GM18867 (cell line): ENCODE measurements around the gene DLG2.
A peak's percentile ranks its signal among the peaks of the same experiment; 100 is the strongest.

Experiments
- ATAC-seq: cut with Tn5 transposase; IDR thresholded peaks from one replicate; pipeline ENCODE4 v1.9.1; 2021; ENCODE audit warnings: mild to moderate bottlenecking, moderate library complexity; ENCODE audit not compliant: unreplicated experiment

DLG2 gene

DNA sequence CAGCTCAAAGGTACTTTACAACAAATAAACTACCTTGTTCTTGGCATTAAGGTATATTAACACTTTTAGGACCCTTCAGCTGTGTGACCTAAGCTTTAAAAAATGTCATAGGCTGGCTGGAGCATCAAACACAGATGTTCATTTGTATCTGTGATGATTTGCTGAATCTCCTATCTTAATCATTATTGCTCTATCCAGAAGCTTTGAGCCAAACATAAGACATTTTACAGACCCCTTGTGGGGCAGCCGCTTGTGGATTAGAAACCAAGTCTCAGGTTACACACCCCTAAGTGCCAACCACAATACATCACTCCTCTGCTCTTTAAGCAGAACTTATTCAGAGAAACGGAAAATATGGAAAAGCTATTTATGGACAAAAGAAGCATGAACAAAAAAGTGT is 1946.8 kb downstream of the DLG2 start:
- ATAC-seq = no peak

DNA sequence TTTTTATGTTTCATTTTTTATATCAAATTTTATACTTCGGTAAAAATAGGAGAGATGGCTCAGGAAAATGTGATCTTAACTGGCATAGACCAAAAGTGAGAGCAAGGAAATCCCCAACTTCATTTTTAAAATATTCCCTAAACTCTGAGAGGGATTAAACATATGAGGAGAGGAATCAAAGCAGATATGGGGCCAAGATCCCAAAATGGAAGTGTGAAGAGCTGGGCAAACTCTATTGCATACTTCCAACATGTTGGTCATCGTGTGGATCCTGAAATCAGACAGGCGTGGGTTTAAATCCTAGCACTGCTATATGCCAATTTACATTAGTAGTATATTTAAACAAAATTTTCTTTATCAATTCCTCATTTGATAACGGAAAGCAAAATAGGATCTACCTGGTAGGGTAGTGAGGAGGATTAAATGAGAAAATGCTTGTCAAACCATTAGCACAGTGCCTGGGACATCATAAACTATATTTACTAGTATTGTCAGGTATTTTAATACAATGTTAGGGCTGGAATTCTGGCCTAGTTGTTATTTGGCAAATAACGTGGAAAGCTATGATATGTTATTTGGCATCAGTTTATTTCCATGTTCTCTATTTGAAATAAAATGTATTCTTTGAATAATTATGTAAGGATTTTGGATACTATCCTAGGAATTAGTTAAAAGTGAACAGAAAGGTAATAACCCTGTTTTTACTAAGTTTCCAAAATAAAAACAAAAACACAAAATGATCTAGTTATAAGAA is 1948.1 kb downstream of the DLG2 start:
- ATAC-seq = no peak

DNA sequence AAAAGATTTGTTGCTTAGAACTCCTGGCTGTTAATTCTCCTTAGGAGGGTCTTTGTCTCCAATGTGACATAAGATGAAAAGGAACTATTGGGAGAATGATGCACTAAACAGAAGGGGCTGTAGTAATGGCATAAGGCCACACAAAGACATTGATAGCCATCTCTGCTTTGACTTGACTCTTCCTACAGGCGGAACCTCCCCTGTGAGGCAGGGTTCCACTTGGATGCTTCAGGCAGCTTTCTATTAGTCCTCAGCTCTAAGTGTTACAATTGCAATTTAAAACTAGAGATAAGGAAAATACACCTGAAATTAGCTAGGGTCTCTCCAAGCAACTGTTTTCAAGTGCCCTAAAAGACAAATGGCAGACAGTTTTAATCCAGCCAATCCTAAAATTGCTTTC is 1949.4 kb downstream of the DLG2 start:
- no peak for ATAC-seq

DNA sequence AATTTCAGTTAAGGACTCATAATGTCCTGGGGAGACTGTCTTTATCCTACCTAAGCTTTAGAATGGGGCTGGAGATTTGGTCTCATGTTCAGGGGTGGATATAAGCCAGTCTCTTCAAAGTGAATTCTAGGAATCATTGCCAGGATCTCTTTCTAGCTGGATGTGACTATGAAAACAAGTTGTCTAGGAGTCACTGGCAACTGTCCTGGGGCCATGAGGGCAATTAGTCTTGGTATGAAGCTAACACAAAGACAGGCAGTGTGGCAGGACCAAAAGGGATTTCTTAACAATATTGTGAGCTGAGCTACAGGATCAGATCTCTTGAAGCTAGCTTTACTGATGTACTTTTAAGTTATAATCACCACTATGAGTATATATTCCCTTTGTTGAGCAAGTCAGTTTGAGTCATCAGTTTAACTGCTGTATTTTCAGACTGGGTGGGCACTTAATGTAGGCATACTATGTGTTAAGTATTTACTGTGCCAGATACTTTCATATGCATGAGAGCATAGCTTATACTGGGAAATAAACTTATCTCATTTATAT is 1951.0 kb downstream of the DLG2 start:
- no peak for ATAC-seq

DNA sequence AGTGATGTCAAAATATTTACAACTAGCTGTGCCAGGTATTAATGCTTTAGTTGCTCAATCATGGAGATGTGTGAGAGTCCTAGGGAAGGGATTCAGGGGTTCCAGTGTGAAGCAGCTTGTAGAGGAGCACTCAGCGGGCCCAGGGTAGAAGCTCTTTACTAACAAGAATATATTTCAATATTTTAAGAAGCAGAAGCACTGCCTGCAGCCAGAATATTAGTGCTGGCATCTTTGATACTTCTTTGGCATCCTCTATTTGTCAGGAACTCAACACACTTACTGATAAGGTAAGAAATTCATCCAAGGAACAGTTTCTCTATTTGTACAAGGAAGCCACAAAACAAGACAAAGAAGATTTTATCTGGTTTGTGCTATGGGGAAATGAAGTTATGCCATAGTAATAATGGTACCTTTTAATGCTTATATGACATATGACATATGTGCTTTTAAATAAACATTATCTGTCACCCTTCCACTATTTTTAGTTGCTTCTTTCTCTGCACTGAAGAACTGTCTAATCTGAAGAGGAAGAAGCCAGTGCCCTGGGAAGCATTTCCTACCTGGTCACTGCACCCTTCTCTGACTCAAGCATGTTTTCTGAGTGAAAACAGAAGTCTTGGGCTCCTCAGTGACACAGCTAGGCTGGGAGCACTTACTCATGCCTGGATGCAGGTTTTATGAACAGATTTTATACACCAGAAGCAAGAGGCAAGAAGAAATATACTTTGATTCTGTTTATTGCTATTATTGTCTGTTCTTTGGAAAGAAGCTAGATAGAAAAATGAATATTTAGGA is 1952.8 kb downstream of the DLG2 start:
- ATAC-seq = no peak

DNA sequence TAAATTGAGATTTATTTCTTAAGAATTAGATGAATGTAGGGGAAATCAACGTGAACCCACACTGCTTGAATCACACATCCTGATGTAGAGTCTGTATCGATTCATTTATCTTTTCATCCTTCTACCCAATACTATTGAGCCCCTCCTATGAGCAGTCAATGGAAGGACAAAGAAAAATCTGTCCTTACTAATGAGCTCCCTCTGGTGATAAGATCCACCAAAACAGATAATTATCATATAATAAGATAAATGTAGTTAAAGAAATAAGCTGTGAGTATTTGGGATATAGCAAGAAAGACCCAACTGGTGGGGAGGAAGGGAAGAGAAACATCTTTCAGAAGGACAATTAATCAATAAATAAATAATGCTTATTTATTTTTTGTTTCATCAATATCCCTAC is 1955.9 kb downstream of the DLG2 start:
- no peak for ATAC-seq

DNA sequence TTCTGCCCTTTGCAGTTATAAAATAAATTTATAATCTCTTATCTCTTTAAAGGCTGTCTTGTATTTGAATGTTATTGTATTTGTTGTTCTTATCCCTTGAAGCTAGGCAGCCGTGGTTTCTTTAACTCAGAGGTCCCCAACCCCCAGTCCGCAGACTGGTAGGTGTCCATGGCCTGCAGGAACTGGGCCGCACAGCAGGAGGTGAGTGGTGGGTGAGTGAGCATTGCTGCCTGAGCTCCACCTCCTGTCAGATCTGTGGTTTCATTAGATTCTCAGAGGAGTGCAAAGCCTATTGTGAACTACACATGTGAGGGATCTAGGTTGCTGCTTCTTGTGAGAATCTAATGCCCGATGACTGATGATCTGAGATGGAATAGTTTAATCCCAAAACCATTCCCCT is 1961.0 kb downstream of the DLG2 start:
- ATAC-seq = no peak

DNA sequence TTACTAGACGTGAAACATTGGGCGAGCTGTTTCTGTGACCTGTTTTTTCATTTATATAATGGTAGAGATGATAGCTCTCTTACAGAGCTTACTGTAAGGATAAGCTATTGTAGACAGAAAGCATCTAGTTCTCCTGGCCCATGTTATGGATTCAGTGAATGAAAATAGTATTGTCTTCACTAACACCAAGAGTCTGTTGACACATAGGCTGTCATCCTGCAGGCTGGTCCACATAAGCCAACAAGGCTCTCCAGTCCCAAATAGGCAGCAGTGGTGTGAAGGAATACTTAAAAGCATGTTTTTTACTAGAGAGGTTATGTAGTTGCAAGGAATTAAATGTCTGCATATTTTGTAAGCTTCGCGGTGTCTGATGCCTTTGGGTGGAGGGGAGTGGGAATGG is 1963.2 kb downstream of the DLG2 start:
- no peak for ATAC-seq

DNA sequence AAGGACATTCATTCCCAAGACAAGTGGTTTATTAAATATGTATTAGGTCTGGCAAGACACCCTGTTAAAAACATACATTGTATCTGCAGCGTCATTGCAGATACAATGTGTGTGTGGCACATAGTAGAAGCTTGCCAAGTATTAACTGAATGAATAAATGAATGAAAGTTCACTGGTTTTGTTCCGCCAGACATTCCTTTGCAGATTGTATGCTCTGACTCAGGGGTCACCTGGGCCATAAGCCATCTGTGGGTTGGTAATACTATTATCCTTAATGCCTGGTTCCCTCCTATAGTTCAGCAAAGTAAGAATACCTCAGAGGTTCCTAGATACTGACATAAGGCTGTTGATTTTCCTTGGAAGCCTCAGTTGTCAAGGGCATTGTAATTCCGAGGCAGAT is 1963.7 kb downstream of the DLG2 start:
- no peak for ATAC-seq

DNA sequence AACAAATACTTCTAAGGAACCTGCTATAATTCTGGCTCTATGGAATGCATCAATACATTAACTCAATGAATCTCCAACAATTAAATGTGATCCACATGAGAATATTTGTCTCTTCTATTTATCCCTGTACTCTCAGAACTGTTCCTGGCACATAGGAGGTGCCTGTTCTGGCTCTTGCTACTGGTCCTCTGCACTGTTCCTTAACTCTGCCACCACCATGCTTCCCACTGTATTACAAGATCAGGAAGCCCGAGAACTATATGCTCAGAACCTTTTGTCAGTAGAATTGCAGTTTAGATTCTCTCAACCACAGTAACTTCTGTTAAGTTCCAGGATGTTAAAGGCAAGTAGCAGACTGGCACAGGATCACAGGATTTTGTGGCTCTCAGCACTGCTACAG is 1964.7 kb downstream of the DLG2 start:
- no peak for ATAC-seq

DNA sequence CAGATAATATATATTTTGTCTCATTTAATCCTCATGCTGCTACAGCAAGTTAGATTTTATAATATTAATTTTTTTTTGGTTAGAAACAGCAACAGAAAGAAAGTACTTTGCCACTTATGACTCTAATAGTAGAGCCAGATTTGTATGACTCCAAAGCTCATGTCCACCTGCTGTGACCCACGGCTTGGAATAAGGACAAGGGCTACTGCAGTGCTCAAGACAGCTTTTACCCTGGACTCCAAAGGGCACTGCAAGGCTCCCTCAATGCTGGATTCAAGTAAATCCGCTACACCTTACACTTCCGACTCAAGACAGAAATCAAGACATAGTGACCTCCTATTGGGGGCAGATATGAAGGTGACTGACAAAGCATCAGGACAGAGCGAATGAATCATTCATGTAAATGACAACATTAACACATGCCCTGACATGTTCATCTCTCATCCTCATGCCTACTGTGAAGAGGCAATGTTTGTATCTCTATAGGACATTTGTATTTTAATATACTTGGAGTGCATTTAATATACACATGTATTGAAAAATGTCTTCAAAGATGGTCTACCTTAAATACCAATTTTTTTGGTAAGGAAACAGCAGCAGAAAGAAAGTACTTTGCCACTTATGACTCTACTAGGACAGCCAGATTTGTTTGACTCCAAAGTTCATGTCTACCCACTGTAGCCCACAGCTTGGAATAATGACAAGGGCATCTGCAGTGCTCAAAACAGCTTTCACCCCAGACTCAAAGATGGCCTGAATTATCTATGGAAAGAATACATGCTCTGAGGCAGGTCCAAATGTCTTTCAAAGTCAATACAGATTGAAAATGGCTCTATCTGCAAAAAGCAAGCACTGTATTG is 1965.4 kb downstream of the DLG2 start:
- ATAC-seq = no peak

DNA sequence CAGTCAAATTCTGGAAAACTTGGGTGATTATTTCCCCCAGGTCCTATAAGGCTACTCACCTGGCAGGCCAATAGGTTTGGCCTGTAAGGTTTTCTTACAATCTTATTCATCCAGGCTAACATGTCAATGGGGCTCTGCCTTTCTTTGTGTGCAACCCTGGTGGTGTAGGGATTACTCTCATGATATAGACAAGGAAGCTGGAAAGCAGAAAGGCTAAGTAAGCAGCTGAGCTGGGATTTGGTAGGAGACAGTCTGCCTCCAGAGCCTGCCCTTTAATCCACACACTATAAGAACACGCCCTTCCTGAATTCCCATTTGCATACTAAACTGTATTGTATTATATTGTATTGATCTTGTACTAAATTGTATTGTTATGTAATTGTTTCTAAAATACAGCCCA is 1967.7 kb downstream of the DLG2 start:
- ATAC-seq = no peak

DNA sequence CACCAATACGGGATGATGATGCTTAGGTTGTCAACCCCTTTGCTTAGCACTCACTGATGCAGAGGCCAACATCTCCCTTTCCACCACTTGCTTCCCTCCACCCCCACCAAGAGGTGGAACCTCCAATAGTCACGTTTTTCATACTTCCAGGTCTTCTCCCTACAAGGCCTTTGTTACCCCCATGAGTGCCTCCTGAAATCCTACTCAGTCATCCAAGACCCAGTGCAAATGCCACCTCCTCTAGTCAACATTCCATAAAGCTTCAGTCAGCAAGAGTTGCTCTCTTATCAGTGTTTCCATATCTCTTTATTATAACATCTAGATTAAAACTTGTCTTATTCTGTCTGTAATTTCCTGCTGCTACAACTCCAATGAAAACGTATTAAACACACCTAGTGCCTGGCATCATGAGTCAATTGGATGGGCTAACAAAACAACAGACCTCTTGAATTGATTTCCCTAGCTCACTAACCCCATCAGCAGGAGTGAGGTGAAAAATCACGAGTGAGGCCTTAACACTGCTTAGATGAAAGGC is 1970.3 kb downstream of the DLG2 start:
- no peak for ATAC-seq

DNA sequence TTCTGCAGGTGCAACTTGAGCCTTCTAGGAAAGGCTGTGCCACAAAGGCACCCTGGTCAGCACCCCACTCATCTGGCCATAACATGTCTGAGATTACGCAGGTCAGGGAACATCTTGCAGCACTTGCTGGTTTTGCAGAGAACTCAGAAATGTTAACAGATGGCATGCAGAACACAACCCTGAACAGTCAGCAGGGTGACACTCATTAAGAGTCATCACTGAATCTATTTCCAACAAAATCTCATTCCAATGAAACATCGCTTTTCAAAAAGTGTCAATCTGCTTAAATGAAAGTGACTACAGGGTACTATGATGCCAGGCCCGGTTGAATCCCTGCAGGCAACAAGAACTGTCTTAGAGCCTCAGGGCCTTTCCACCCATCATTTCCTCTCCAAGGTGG is 1971.2 kb downstream of the DLG2 start:
- ATAC-seq = no peak

DNA sequence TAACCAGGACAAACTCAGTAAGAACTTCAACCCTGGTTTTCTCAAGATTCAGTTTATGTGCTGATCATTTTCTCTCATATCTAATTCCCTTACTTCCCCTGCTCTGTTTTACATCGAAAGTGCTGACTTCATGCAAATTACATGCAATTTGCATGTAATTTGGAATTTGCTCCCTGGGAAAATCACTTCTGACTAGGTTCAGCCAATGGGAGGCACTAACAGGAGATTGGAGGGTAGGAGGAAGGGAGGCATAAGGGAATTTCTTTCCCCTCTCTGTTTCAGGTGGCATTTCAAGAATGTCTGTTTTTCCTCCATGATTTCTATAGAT is 1977.7 kb downstream of the DLG2 start:
- no peak for ATAC-seq

DNA sequence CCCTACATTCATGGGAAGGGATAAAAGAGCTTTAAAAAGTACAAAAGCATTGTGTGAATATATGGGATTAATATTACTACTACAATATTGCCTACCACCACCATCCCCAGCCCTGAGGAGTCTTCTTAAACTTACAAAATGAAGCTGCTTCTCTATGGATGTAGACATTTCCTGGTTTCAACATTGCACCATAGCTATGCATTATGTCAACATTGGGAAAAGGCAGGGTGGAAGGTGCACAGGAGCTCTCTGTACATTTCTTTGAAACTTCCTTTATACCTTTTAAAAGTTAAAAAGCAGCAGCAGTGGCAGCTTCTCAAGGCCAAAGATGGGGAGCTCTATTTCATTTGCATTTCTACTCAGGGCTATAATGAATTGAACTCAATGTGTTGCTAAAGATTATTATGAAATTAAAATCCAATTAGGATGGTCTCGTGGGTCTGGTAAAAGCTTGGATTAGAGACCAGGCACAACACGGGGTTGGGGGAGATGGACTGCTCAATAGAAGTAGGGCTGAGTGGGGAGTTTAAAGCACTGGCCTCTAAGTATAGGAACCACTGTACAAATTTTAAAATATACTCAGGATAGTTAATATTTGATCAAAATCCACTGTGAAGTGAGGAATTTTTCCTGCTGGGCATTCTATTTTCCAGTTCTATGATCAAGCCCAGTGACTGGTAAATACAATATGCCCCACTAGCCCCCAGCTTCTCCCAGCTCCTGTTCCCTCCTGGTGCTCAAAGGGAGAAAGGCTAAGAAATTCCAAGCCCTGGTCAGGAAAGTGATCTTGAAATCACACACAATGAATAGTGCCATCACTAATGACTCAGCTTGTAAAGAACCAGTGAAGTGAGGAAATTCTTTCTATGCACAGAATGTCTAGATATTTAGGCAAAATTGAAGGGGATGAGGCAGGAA is 1978.3 kb downstream of the DLG2 start:
- ATAC-seq = no peak

DNA sequence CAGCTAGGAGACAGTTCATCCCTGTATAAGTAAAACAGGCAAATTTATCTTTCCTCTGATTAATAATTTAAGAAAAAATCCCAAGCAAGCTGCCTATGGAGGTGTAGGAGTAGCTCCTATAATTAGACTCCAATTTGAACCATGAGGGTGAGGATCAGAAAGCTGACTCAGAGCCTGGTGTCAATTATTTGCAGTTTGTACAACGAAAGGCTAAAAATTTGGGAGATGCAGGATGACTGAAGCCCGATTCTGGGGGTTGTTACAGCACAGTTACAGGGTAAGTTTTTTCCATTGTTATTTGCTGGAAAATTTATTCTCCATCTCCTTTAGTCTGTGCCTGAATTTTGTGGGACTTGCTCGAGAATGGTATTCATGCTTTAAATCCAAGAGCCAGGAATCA is 1981.6 kb downstream of the DLG2 start:
- ATAC-seq = no peak

DNA sequence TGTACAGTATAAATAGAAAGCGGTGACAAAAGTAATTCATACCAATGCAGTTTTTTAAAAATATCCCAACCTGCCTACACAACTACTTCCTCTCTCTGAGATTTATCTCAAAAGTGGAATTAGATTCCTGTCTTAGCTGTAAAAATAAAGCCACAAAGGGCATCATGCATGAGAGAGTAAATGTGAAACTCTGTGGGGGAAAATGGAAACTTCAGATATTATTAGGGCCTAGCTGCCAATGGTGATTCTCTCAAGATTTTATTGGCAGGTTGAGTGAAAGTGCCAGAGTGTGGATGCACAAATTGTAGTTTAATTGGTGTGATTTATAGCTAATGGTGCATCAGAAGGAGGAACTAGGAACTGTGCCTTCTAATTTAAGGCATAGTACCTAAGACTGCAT is 1984.0 kb downstream of the DLG2 start:
- ATAC-seq = peak; percentile 50

DNA sequence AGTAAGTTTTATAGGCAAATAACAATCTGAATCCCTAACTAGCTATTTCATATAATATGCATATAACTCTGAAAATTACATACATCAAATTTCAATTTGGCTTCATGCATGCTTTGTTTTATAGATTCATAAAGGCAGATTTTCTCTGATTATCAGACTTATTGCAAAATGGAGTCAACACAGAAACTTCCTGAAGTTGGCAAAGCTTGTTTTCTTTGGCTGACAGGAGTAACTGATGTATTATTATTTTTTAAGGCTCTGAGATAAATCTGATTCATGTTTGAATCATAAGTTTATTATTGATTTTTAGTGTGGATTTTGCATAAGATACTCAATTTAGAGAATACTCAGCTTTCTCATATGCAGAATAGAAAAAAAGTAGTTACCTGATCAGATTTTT is 1984.6 kb downstream of the DLG2 start:
- no peak for ATAC-seq

DNA sequence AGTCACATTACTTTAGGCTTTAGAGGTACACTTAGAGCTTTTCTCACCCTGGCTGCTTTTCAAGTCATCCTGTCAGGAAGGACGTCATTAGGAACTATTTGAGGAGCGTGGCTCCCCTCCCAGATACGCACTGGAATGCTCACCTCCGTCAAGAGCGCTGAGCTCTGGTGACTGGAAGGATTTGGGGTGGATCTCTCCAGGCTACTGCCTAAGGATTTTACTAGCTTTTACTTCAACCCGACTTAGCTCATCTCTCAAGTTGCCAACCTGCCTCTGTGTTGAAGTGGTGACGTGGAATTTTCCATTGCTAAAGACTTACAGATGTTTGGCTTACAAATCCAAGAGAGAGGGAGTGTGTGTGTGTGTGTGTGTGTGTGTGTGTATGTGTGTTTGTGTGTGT is 1985.6 kb downstream of the DLG2 start:
- ATAC-seq = no peak
